Karpas-422 (cell line): ENCODE results near the gene L3MBTL4. TPM values are rescaled to one million over a fixed set of nuclear protein-coding genes. Genes with fewer than 3 reads are reported as not detected.
A peak's percentile ranks its signal among the peaks of the same experiment; 100 is the strongest.
"Not testable (repeated sequence)": the region's sequence is repeated elsewhere in the genome, so short reads cannot be mapped to it uniquely, and the experiment has no call there.

Experiments used
- DNase-seq: peaks from one replicate; pipeline ENCODE4 v3.0.0-alpha.2; 2015
- H2AFZ ChIP-seq: fragments of 200-600 bp; sonication (generic); 2 replicates; pipeline ENCODE4 v1.6.1; 2014; ENCODE audit warnings: antibody characterized with exemption, low read length, mixed read lengths
- H3K27ac ChIP-seq: fragments of 200-600 bp; sonication (generic); 2 replicates; pipeline ENCODE4 v1.5.1; 2014; ENCODE audit warnings: mild to moderate bottlenecking, low read length, moderate library complexity
- H3K27me3 ChIP-seq: fragments of 200-600 bp; sonication (generic); 2 replicates; pipeline ENCODE4 v1.6.1; 2014; ENCODE audit warnings: low read length, mixed read lengths
- H3K36me3 ChIP-seq: fragments of 200-600 bp; sonication (generic); 2 replicates; pipeline ENCODE4 v1.6.1; 2014; ENCODE audit warnings: low read length, mixed read lengths; ENCODE audit not compliant: insufficient read depth
- H3K4me1 ChIP-seq: fragments of 200-600 bp; sonication (generic); 2 replicates; pipeline ENCODE4 v1.6.1; 2014; ENCODE audit warnings: mild to moderate bottlenecking, low read length, mixed read lengths
- H3K4me2 ChIP-seq: fragments of 200-600 bp; sonication (generic); 2 replicates; pipeline ENCODE4 v1.6.1; 2014; ENCODE audit warnings: low read length, low read depth, mild to moderate bottlenecking; ENCODE audit not compliant: poor library complexity, severe bottlenecking
- H3K4me3 ChIP-seq: fragments of 200-600 bp; sonication (generic); 2 replicates; pipeline ENCODE4 v1.5.1; 2014; ENCODE audit warnings: mild to moderate bottlenecking, antibody characterized with exemption, low read length, mixed read lengths
- H3K79me2 ChIP-seq: fragments of 200-600 bp; sonication (generic); 2 replicates; pipeline ENCODE4 v1.6.1; 2014; ENCODE audit warnings: mild to moderate bottlenecking, low read length, mixed read lengths
- H3K9ac ChIP-seq: fragments of 200-600 bp; sonication (generic); 2 replicates; pipeline ENCODE4 v1.6.0; 2014; ENCODE audit warnings: low read length
- H3K9me2 ChIP-seq: fragments of 200-600 bp; sonication (generic), shearing (Covaris generic); replicated peaks from 2 replicates; pipeline ENCODE4 v1.6.0; 2014; ENCODE audit warnings: mild to moderate bottlenecking, low read length, moderate library complexity; ENCODE audit not compliant: insufficient read depth
- H3K9me3 ChIP-seq: fragments of 300-700, 200-600 bp; sonication (generic); 2 replicates; pipeline ENCODE4 v1.6.1; 2014; ENCODE audit warnings: low read length, mixed read lengths
- H4K20me1 ChIP-seq: fragments of 200-600 bp; sonication (generic); 2 replicates; pipeline ENCODE4 v1.6.1; 2014; ENCODE audit warnings: mild to moderate bottlenecking, antibody characterized with exemption, low read length, low read depth; ENCODE audit not compliant: insufficient read depth
- total RNA-seq: library from RNA; depleted of rRNA; stranded (reverse); fragments of >200 nt; shearing (Covaris generic); gene quantifications from 2 replicates; pipeline ENCODE4 v1.2.3, GENCODE V29; 2014; ENCODE audit warnings: low replicate concordance

Gene L3MBTL4
- total RNA-seq, 1 experiment from 2014 or later, result 15.2 TPM

- no peak overlapping the region for H3K4me3 ChIP-seq
- no peaks in the 10 kb centered on the region for H3K36me3 ChIP-seq
- H3K9me2 ChIP-seq, result no peaks in the 10 kb centered on the region
- H3K4me2 ChIP-seq, result no peak overlapping the region
- no peak overlapping the region for H3K27ac ChIP-seq
- H3K9ac ChIP-seq, result no peak overlapping the region
- no peaks in the 10 kb centered on the region for H3K79me2 ChIP-seq
- DNase-seq, result no peak
- H3K4me1 ChIP-seq, result no peaks in the 10 kb centered on the region
- H4K20me1 ChIP-seq, result no peaks in the 10 kb centered on the region
- H3K9me3 ChIP-seq, result no peaks in the 10 kb centered on the region
- H2AFZ ChIP-seq, result no peak overlapping the region
- no peaks in the 10 kb centered on the region for H3K27me3 ChIP-seq
Measured at GRCh38 chr18:6279308-6279707, 135.4 kb downstream of the L3MBTL4 start.

GRCh38 chr18:6273423-6273822 is 141.3 kb downstream of the L3MBTL4 start:
- H3K9ac ChIP-seq, result no peak overlapping the region

GRCh38 chr18:6272144-6272543 is 142.6 kb downstream of the L3MBTL4 start:
- not testable (repeated sequence) for H3K9me2 ChIP-seq, H3K9ac ChIP-seq, H2AFZ ChIP-seq, H3K4me3 ChIP-seq, H3K27ac ChIP-seq, H3K79me2 ChIP-seq, H3K36me3 ChIP-seq, H3K4me1 ChIP-seq, H4K20me1 ChIP-seq, H3K9me3 ChIP-seq, H3K4me2 ChIP-seq, H3K27me3 ChIP-seq
- DNase-seq, result peak; percentile 62

More at GRCh38 chr18:6273423-6273822, 141.3 kb downstream of the L3MBTL4 start:
- Histone ChIP-seq H3K4me1 (no peaks in the 10 kb centered on the region), H3K9me2 (no peaks in the 10 kb centered on the region), H2AFZ (no peak overlapping the region), H4K20me1 (no peaks in the 10 kb centered on the region), H3K4me3 (no peak overlapping the region), H3K27me3 (no peaks in the 10 kb centered on the region), H3K36me3 (no peaks in the 10 kb centered on the region), H3K4me2 (no peak overlapping the region), H3K27ac (no peak overlapping the region), H3K79me2 (no peaks in the 10 kb centered on the region), H3K9me3 (no peaks in the 10 kb centered on the region)
- DNase-seq, result no peak

- no peak overlapping the region for H2AFZ ChIP-seq
- no peaks in the 10 kb centered on the region for H3K27me3 ChIP-seq
- H3K9me2 ChIP-seq, result no peaks in the 10 kb centered on the region
- no peak overlapping the region for H3K27ac ChIP-seq
- no peak overlapping the region for H3K4me3 ChIP-seq
- no peaks in the 10 kb centered on the region for H3K79me2 ChIP-seq
- no peaks in the 10 kb centered on the region for H3K9me3 ChIP-seq
- no peaks in the 10 kb centered on the region for H3K36me3 ChIP-seq
- no peak for DNase-seq
- no peaks in the 10 kb centered on the region for H4K20me1 ChIP-seq
- no peak overlapping the region for H3K4me2 ChIP-seq
- no peak overlapping the region for H3K9ac ChIP-seq
- H3K4me1 ChIP-seq, result no peaks in the 10 kb centered on the region
Measured at GRCh38 chr18:6271585-6271984, 143.1 kb downstream of the L3MBTL4 start.

- no peaks in the 10 kb centered on the region for H3K9me2 ChIP-seq
- no peak overlapping the region for H3K4me2 ChIP-seq
- no peak overlapping the region for H2AFZ ChIP-seq
- H3K9me3 ChIP-seq, result no peaks in the 10 kb centered on the region
- no peaks in the 10 kb centered on the region for H3K27me3 ChIP-seq
- H3K4me3 ChIP-seq, result no peak overlapping the region
- no peaks in the 10 kb centered on the region for H3K79me2 ChIP-seq
- H4K20me1 ChIP-seq, result no peaks in the 10 kb centered on the region
- H3K27ac ChIP-seq, result no peak overlapping the region
- DNase-seq, result no peak
- no peaks in the 10 kb centered on the region for H3K36me3 ChIP-seq
- H3K4me1 ChIP-seq, result no peaks in the 10 kb centered on the region
- no peak overlapping the region for H3K9ac ChIP-seq
Measured at GRCh38 chr18:6270771-6271216, 143.9 kb downstream of the L3MBTL4 start.

GRCh38 chr18:6269660-6270332 is 144.9 kb downstream of the L3MBTL4 start:
- Histone ChIP-seq H4K20me1 (no peaks in the 10 kb centered on the region), H3K9me2 (no peaks in the 10 kb centered on the region), H3K27ac (no peak overlapping the region), H3K9ac (no peak overlapping the region), H3K79me2 (no peaks in the 10 kb centered on the region), H3K4me1 (no peaks in the 10 kb centered on the region), H2AFZ (no peak overlapping the region), H3K27me3 (no peaks in the 10 kb centered on the region), H3K4me3 (no peak overlapping the region), H3K4me2 (no peak overlapping the region), H3K36me3 (no peaks in the 10 kb centered on the region), H3K9me3 (no peaks in the 10 kb centered on the region)
- DNase-seq, result no peak

- Histone ChIP-seq H3K27ac (no peak overlapping the region), H3K27me3 (no peaks in the 10 kb centered on the region), H3K4me3 (no peak overlapping the region), H3K79me2 (no peaks in the 10 kb centered on the region), H3K36me3 (no peaks in the 10 kb centered on the region), H3K9ac (no peak overlapping the region), H3K9me3 (no peaks in the 10 kb centered on the region), H4K20me1 (no peaks in the 10 kb centered on the region), H3K9me2 (no peaks in the 10 kb centered on the region), H3K4me2 (no peak overlapping the region), H2AFZ (no peak overlapping the region), H3K4me1 (no peaks in the 10 kb centered on the region)
- no peak for DNase-seq
Measured at GRCh38 chr18:6266212-6266611, 148.5 kb downstream of the L3MBTL4 start.

- no peak for DNase-seq
- Histone ChIP-seq H4K20me1 (no peaks in the 10 kb centered on the region), H3K79me2 (no peaks in the 10 kb centered on the region), H3K9me3 (no peaks in the 10 kb centered on the region), H3K27ac (no peak overlapping the region), H2AFZ (no peak overlapping the region), H3K27me3 (no peaks in the 10 kb centered on the region), H3K4me3 (no peak overlapping the region), H3K9ac (no peak overlapping the region), H3K4me2 (no peak overlapping the region), H3K4me1 (no peaks in the 10 kb centered on the region), H3K9me2 (no peaks in the 10 kb centered on the region), H3K36me3 (no peaks in the 10 kb centered on the region)
Measured at GRCh38 chr18:6261938-6262337, 152.8 kb downstream of the L3MBTL4 start.
